HG02798 (cell line): ENCODE measurements around the gene SCGB2B2.
A peak's percentile ranks its signal among the peaks of the same experiment; 100 is the strongest.
"Not testable (repeated sequence)": the region's sequence is repeated elsewhere in the genome, so short reads cannot be mapped to it uniquely, and the experiment has no call there.

Experiments
- ATAC-seq: cut with Tn5 transposase; IDR thresholded peaks from one replicate; pipeline ENCODE4 v1.9.1; 2021; ENCODE audit warnings: mild to moderate bottlenecking; ENCODE audit not compliant: unreplicated experiment, poor library complexity

The SCGB2B2 gene

DNA sequence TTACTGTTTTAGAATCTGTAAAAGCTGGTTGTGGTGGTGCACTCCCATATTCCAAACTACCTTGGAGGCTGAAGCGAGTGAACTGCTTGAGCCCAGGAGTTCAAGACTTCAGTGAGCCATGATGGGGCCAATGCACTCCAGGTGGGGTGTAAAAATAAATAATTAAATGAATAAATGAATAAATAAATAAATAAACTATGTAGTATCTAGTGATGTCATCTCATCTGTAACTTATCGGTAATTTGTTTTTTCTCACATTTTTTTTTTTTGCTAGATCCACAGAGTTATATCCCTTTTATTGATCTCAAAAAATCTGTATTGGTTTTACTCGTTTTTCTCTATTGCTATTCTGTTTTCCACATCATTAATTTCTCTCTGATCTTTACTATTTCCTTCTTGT is 5.0 kb downstream of the SCGB2B2 start:
- ATAC-seq, result no peak

DNA sequence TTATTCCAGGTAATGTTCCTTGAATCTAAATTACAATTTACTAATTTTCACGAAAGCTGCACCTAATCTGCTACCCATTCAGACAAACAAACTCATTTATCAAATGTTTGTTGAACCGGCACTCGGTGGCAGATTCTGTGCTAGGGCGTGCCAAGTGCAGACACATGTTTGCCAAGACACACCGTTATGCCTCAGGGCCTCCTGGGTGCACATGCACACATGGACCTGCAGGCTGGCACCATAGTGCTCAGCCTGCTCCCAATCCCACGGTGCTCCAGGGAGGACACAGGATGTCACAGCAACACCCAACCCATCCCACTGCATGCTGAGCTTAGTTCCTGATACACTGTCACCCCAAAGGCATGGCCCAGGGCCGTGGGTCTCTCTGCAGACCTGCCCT is 7.7 kb downstream of the SCGB2B2 start:
- no peak for ATAC-seq

DNA sequence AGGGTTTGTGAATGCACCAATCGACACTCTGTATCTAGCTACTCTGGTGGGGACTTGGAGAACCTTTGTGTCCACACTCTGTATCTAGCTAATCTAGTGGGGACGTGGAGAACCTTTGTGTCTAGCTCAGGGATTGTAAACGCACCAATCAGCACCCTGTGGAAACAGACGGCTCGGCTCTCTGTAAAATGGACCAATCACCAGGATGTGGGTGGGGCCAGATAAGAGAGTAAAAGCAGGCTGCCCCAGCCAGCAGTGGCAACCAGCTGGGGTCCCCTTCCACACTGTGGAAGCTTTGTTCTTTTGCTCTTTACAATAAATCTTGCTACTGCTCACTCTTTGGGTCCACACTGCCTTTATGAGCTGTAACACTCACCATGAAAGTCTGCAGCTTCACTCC is 8.3 kb downstream of the SCGB2B2 start:
- ATAC-seq, result not testable (repeated sequence)

DNA sequence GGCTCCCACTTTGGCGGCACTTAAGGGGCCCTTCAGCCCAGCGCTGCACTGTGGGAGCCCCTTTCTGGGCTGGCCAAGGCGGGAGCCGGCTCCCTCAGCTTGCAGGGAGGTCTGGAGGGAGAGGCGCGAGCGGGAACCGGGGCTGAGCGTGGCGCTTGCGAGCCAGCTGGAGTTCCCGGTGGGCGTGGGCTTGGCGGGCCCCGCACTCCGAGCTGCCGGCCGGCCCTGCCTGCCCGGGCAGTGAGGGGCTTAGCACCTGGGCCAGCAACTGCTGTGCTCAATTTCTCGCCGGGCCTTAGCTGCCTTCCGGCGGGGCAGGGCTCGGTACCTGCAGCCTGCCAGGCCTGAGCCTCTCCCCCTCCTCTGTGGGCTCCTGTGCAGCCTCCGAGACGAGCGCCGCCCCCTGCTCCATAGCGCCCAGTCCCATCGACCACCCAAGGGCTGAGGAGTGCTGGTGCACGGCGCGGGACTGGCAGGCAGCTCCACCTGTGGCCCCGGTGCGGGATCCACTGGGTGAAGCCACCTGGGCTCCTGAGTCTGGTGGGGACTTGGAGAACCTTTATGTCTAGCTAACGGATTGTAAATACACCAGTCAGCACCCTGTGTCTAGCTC is 8.8 kb downstream of the SCGB2B2 start:
- not testable (repeated sequence) for ATAC-seq

DNA sequence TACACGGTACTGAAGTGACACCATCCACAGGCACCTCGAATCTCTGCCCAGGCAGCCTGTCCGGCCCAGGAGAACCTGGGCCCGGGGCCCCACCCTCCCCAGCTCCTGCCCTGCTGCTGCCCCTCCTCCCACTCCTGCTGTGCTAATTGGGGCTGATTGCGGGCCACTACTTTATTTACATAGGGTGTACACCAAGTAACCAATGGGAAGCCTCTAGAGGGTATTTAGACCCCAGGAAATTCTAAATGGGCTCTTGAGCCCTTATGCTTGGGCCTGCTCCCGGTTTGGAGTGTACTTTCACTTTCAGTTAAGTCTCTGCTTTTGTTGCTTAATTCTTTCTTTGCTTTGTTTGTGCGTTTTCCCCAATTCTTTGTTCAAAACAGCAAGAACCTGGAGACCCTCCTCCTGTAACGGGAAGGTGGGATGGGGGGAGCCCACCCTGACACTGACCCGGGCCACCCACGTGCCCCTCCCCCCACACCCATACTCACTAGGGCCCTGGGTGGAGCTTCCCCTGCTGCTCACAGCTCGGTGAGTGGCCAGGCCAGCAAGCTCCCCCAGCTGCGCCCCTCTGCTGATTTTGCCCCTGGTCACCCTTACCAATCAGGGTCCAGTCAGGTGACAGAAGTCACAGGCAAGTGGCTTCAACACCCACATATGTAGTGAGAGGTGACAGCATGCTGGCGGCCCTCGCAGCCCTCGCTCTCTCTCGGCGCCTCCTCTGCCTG is 9.4 kb downstream of the SCGB2B2 start:
- ATAC-seq, result no peak

DNA sequence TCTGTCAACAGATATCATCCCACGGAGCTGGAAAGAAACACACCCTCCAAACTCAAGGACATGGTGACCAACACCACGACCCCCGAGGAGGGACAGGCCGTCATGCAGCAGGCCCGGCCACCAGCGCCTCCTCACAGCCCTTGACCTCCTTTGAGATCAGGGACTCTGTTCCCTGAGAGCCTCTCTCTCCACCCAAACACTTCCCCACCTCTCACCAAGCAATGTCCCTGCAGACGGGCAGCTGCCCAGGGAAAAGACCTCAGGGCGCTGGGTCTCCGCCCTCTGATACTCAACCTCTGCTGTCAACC is 10.0 kb downstream of the SCGB2B2 start:
- ATAC-seq, result no peak

DNA sequence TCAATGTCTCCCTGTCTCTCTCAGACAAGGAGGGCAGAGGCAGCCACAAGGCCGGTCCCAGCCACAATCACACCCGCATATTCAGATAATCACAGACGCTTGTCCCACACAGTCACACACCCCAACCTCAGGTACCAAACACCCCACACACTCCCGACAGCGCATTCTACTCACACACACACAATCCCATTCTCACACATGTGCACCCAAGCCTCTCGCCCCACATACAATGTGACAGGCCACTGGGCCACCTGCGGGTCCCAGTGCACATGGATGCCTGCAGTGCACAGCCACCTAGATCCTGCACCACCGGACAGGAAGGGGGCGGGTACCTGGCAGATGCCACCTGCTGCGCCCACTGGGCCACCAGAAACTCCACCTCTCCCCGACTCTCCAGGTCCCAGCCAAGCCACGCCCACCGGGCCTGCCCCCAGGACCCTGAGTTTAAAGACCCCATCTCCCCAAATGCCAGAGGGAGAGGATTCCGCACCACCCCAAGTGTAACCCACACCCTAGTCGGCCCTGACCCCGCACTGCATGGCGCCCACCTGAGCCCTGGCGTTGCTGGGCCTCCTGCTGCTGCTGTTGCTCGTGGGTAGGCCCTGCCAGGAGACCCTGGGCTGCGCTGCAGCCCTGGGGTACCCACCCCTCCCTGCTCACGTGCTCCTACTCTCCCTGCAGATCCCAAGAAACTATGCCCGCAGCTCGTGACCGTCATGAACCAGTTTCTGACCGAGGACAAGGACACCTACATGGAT is 10.6 kb downstream of the SCGB2B2 start:
- ATAC-seq, result no peak

DNA sequence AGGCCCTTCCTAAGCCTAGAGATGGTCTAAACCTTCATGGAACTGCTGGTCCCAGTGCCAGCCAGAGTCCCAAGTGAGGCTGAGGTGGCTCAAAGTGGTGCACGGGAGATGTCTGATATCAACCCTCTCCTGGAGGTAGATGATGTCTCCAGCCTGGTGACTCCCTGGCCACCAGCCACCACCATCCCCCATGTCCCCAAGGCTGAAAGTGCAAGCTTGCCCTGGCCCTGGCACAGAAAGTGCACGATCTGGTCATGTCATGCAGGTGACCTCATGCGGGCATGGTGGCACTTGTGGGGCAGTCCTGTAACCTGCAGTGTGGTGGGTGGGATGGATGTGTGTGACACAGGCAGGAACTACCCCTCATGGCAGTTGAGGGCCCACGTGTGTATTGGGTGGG is 11.7 kb downstream of the SCGB2B2 start:
- ATAC-seq, result not testable (repeated sequence)

DNA sequence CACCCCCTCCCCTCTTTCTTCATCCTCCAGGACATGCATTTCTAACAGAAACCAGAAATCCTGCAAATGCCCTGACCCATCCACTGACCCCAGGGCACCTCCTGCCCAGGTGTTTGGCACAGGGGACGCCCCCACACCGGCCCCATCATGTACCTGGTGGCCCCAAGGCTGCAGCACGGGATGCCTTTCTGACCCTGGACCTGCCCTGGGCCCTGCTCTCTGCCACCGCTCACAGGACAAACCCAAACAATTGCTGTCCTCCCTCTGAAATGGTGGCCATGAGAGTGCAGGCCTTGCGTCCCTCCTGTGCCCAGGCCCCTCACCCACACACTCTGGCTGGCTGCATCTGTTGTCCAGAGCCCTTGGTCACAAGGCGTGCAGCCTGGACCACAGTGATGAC is 12.1 kb downstream of the SCGB2B2 start:
- no peak for ATAC-seq

DNA sequence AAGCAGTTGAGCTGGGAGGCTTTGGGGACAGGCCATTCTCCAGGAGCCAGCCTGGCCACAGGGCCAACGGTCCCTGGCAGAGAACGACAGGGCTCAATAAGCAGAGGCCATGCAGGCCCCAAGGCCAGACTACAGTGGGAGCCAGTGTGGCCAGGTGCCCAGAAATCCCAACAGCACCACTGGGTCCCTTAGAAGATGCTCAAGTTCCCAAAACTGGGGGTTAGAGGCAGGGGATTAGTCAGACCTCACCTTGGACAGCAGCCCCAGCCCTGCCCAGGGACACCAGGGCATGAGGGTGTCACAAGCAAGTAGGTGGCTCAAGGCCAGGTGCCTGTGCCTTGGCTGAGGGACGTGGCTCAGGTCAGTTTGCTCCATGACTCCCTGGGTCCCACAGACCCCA is 12.8 kb downstream of the SCGB2B2 start:
- no peak for ATAC-seq

DNA sequence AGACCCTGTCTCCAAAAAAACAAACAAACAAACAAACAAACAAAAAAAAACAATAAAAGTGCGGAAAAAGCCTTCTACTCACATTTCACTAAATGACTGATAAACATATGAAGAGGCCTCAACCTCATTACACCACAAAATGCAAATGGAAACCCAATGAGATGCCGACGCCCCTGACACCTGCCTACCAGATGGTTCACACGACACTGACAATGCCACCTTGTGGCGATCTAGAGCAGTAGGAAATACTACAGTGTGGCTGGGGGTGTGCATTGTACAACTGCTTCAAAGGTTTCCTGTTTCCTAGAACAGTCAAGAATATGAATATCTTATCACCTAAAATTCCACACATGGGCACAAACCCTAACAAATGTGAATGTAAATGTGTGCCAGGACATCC is 14.0 kb downstream of the SCGB2B2 start:
- ATAC-seq, result peak; percentile 52

DNA sequence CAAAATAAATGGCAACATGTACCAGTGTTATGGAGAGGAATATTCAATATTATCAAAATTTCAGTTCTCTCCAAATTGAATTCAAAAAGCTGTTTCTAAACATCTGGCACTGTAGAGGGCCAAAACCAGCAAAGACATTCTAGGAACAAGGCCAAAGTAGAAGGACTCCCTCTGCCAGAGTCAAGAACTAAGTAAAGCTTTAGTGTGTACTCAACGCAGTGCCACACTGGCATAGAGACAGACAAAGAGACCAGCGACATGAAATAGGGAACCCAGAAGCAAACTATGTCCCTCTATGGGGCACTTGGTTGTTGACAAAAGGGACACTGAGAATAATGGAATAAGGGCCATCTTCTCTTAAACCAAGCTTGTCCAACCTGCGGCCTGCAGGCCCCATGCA is 15.6 kb downstream of the SCGB2B2 start:
- no peak for ATAC-seq

DNA sequence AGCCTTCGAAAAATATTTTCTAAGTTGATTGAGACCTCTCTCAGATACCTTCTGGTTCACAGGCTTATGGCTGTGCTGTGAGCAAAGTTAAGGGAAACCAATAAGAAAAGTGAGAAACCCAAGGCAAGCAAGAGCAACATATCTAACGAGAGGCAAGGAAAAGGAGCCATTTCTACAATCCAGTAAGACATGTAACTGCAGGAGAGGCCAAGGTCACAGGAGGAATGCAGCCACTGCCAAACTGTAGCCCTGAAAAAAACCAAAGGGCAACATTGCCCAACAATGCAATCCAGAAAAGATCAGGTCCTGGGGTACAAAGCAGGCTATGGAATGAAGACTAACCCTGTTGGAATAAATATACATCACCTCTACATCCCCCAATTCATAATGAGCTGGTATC is 21.3 kb downstream of the SCGB2B2 start:
- no peak for ATAC-seq

DNA sequence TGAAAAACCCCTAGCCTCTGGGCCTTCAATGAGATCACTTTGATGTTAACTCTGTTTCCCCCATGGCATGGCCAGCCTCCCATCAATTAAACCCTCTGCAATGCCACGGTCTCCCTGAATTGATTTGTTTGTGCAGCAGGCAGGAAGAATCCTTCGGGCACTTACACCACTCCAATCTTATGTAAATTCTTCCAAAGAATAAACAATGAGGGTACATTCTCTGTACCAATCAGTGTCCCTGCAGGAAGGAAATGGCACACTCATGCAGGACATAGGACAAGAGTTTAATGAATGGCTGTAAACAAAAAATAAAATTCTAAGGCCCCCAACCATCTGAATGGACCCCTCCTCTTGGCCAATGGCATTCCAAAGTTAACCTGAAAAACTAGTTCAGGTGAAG is 22.2 kb downstream of the SCGB2B2 start:
- ATAC-seq, result no peak

DNA sequence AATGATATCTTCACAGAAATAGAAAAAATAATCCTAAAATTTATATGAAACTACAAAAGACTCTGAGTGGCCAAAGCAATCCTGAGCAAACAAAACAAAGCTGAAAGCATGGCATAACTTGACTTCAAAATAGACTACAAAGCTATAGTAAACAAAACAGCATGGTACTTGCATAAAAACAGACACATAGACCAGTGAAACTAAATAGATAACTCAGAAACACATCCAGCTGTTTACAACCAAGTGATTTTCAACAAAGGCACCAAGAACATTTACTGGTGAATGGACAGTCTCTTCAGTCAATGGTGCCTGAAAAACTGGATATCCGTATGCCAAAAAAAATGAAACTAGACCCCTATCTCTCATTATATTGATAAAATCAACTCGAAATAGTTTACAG is 25.2 kb downstream of the SCGB2B2 start:
- no peak for ATAC-seq

DNA sequence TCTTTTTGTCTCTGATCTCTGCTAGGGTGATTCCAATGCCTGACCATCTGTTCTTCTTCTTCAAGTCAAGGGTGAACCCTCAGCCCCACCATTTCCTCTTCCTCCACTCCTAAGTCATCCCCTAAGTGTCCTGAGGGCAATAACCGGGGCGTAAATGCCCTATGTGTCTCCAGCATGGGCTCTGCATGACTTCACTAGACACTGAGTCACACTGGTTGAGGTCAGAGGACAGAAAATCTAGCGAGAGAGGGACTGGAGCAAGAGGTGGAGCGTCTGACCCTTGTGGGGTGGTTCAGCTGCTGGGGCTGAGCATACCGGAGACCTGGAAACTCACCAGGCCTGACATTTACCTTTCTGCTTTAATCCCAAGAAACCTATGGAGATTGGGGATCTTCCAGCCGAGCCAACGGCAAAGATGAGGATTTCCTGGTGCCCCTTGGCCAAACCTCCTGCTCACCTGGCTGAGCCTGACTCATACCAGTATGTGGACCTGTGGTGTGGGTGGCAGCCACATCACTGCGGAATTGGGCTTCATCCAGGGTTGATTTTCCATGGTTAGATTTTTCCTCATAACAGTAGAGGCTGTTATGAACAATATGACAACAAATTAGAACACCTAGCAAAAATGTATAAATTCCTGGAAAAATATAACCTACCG is 26.9 kb downstream of the SCGB2B2 start:
- no peak for ATAC-seq

DNA sequence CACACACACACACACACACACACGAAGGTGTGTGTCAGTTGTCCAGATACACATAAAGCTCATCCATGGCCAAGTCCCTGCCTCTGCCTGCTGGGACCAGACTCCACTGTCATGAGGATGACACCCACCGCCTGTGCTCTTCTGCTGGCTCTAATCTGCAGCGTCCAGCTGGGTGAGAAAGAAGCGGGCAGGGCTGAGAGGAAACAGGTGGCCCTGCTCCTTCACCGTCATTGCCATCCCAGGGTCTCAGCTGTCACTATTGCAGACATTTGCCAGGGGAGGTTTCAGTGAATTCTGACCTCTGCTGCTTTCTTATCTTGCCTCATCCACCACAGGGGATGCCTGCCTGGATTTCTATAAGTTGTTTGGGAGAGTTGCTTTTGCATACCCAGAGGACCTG is 31.4 kb downstream of the SCGB2B2 start:
- no peak for ATAC-seq

DNA sequence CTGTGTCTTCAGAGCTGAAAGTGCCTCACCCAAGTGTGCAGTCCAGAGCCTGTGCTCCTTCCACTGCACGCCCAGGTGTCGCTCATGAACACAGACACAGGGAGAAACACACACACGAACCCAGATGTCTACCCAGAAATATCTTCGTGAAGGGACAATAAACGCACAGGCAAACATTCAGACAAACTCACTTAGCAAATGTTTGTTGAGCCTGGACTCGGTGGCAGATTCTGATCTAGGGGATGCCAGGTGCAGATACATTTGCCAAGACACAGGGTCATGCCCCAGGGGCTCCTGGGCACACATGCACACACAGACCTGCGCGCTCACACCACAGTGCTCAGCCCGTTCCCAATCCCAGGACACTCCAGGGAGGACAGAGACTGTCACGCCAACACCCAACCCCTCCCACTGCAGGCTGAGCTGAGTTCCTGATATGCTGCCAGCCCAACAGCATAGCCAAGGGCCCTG is 31.9 kb downstream of the SCGB2B2 start:
- ATAC-seq, result no peak

DNA sequence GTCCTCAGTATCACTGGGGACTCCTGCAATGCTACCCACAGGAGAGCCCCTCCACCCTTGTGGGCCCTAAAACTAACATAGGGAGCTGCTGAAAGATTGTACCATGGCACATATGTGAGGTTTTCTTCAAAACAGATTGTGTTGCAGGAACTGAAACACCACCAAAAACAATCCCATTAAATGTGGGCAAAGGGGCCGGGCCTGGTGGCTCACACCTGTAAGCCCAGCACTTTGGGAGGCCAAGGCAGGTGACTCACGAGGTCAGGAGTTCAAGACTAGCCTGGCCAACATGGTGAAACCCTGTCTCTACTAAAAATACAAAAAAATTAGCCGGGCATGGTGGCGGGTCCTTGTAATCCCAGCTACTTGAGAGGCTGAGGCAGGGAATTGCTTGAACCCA is 34.7 kb downstream of the SCGB2B2 start:
- ATAC-seq, result no peak

DNA sequence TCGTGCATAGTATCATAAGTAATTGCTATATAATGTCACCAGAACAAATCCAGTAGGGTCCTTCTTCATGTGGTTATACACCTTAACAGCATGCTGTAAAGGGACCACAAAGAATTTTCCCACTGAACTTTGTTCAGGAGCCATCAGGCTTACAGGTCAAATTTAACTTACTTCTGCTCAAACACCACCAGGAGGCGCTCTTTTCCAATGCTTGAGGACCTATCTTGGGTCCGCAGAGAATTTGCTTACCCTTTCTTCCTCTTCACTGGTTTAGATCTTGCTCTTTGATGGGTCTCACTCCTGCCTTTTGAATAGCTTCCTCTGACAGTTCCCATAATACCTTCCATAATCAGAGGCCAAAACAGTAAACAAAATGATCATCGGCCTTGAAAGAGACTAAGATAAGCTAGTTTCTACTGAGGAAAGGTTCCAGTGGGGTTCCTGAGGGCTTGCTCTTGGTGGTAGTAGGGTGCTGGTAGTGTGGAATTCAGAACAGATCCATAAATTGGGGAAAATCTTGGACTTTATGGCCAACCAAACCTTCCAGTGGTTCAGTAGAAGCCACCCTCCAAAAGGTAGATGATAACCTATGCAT is 37.4 kb downstream of the SCGB2B2 start:
- no peak for ATAC-seq

DNA sequence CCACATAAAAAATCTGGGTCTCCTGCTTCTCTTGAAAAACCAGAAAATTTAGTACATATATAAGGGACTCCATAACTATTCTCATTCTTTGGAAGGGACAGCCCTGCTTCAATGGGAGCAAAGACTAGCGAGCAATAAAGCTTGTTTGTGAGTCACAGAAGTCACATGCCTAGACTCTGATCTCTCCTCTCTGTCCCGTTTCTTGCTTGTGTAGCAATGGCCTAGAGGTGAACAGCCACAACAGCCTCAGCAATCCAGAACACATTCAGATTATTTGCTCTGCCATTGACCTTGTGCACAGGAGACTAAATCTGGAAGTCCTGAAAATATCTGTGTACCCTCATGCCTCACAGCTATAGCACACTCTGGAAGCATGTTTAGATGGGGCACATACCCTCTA is 43.2 kb downstream of the SCGB2B2 start:
- ATAC-seq, result no peak
